ENCODE data around the gene MDC1. TPM values are rescaled to one million over a fixed set of nuclear protein-coding genes. Genes with fewer than 3 reads are reported as not detected.

Gene MDC1
- total and polyA plus RNA-seq, 2 experiments from 2014 or later: 17.2 to 32.7 TPM

- Histone ChIP-seq H3K4me2 (no peak overlapping the region), H3K4me3 (no peak overlapping the region), H3K27me3 (ENCODE audit: insufficient read depth) (no peaks in the 10 kb centered on the region), H3F3A (replicated peaks; ENCODE audit: low read depth) (0 out of 2 replicates have a peak, but pooled peaks cover 3% of the 10 kb centered on the region), H3K4me1 (ENCODE audit: insufficient read depth) (no peaks in the 10 kb centered on the region), H2AFZ (no peak overlapping the region), H3K27ac (ENCODE audit: low read depth) (no peak overlapping the region), H3K9me2 (ENCODE audit: insufficient read depth) (no peaks in the 10 kb centered on the region), H4K20me1 (replicated peaks; ENCODE audit: insufficient read depth) (peaks cover 12% of the 10 kb centered on the region), H3K36me3 (ENCODE audit: insufficient read depth) (peaks cover 26% of the 10 kb centered on the region), H3K79me2 (replicated peaks; ENCODE audit: insufficient read depth) (no peaks in the 10 kb centered on the region)
- H3K4me1 Mint-ChIP-seq: peaks cover 7% of the 10 kb centered on the region
- TF ChIP-seq EZH2 (IDR thresholded peaks at IDR 0.05; ENCODE audit: low read depth, unreplicated experiment) (no peak), POLR2AphosphoS5 (IDR thresholded peaks at IDR 0.05; ENCODE audit: low read depth) (no peak), ZNF331 (CRISPR knock-in tag; IDR thresholded peaks at IDR 0.05; ENCODE audit: low read depth) (no peak), ZNF114 (CRISPR knock-in tag; IDR thresholded peaks at IDR 0.05) (no peak)
- TF ChIP-seq, protein P1, sequence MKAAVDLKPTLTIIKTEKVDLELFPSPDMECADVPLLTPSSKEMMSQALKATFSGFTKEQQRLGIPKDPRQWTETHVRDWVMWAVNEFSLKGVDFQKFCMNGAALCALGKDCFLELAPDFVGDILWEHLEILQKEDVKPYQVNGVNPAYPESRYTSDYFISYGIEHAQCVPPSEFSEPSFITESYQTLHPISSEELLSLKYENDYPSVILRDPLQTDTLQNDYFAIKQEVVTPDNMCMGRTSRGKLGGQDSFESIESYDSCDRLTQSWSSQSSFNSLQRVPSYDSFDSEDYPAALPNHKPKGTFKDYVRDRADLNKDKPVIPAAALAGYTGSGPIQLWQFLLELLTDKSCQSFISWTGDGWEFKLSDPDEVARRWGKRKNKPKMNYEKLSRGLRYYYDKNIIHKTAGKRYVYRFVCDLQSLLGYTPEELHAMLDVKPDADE (IDR thresholded peaks at IDR 0.05): no peak
- DNase-seq (ENCODE audit: low spot score): no peak
- no peak for ATAC-seq
- peaks cover 8% of the 10 kb centered on the region for H3K27me3 Mint-ChIP-seq (ENCODE audit: insufficient read depth, low read depth, poor library complexity)
- no peaks in the 10 kb centered on the region; the same call in 1 of the 3 replicates for H3K9me3 Mint-ChIP-seq
- H3K27ac Mint-ChIP-seq: no peak overlapping the region
- H3K36me3 Mint-ChIP-seq (ENCODE audit: low read depth): peaks cover 73% of the 10 kb centered on the region
- no peak overlapping the region for H3K4me3 Mint-ChIP-seq
These were observed 11.5 kb downstream of the MDC1 start for GRCh38 chr6:30705620-30706019.

GRCh38 chr6:30703821-30704220 lies 13.3 kb downstream of the MDC1 start:
- H4K20me1 ChIP-seq (replicated peaks; ENCODE audit: insufficient read depth): peaks cover 5% of the 10 kb centered on the region
- no peaks in the 10 kb centered on the region for H3K27me3 ChIP-seq (ENCODE audit: insufficient read depth)
- Mint-ChIP-seq H3K27me3 (ENCODE audit: insufficient read depth, low read depth, poor library complexity) (peaks cover 8% of the 10 kb centered on the region), H3K4me3 (no peak overlapping the region; the same call in 2 of the 3 replicates), H3K9me3 (no peaks in the 10 kb centered on the region; the same call in 1 of the 3 replicates), H3K36me3 (ENCODE audit: low read depth) (peaks cover 69% of the 10 kb centered on the region), H3K27ac (no peak overlapping the region), H3K4me1 (peaks cover 12% of the 10 kb centered on the region)
- H3F3A ChIP-seq (replicated peaks; ENCODE audit: low read depth): 0 out of 2 replicates have a peak, but pooled peaks cover 3% of the 10 kb centered on the region
- H3K36me3 ChIP-seq (ENCODE audit: insufficient read depth): peaks cover 27% of the 10 kb centered on the region
- ATAC-seq: no peak
- TF ChIP-seq, protein P1 (IDR thresholded peaks at IDR 0.05): no peak
- TF ChIP-seq JUNB (IDR thresholded peaks at IDR 0.05; ENCODE audit: unreplicated experiment): no peak
- no peak for TF ChIP-seq EZH2phosphoT487 (IDR thresholded peaks at IDR 0.05; ENCODE audit: unreplicated experiment)
- no peak for TF ChIP-seq EZH2 (IDR thresholded peaks at IDR 0.05; ENCODE audit: low read depth, unreplicated experiment)
- TF ChIP-seq STAT1 (IDR thresholded peaks at IDR 0.05; ENCODE audit: unreplicated experiment): no peak
- TF ChIP-seq ZNF114 (CRISPR knock-in tag; IDR thresholded peaks at IDR 0.05): no peak
- TF ChIP-seq, protein P2, sequence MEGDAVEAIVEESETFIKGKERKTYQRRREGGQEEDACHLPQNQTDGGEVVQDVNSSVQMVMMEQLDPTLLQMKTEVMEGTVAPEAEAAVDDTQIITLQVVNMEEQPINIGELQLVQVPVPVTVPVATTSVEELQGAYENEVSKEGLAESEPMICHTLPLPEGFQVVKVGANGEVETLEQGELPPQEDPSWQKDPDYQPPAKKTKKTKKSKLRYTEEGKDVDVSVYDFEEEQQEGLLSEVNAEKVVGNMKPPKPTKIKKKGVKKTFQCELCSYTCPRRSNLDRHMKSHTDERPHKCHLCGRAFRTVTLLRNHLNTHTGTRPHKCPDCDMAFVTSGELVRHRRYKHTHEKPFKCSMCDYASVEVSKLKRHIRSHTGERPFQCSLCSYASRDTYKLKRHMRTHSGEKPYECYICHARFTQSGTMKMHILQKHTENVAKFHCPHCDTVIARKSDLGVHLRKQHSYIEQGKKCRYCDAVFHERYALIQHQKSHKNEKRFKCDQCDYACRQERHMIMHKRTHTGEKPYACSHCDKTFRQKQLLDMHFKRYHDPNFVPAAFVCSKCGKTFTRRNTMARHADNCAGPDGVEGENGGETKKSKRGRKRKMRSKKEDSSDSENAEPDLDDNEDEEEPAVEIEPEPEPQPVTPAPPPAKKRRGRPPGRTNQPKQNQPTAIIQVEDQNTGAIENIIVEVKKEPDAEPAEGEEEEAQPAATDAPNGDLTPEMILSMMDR (conservative IDR thresholded peaks at IDR 0.05; ENCODE audit: low read depth in 2 of 2): no peak
- TF ChIP-seq CREB1 (CRISPR knock-in tag; IDR thresholded peaks at IDR 0.05; ENCODE audit: low read depth): no peak
- no peak for DNase-seq (ENCODE audit: low spot score)
- H3K4me1 ChIP-seq (ENCODE audit: insufficient read depth): no peaks in the 10 kb centered on the region
- H3K79me2 ChIP-seq (replicated peaks; ENCODE audit: insufficient read depth): no peaks in the 10 kb centered on the region
- no peaks in the 10 kb centered on the region for H3K9me2 ChIP-seq (ENCODE audit: insufficient read depth)
- H3K4me2 ChIP-seq: no peak overlapping the region
- no peak overlapping the region for H2AFZ ChIP-seq
- no peak overlapping the region for H3K4me3 ChIP-seq
- no peak overlapping the region for H3K27ac ChIP-seq (ENCODE audit: low read depth)
